Lower lobe of right lung (tissue), 2 donors: Measurements from ENCODE around the gene MCRIP2. TPM values are rescaled to one million over a fixed set of nuclear protein-coding genes. Genes with fewer than 3 reads are reported as not detected.

Experiments
- ATAC-seq, 2 donors: fragments of 200-7000 bp; cut with Tn5 transposase; one replicate each; pipeline ENCODE4 v1.9.1; 2020 to 2022; ENCODE audit warnings: mild to moderate bottlenecking in 2 of 2, moderate library complexity in 2 of 2
- DNase-seq: peaks from one replicate; pipeline ENCODE4 v3.0.0-alpha.2; 2020
- H3K27ac ChIP-seq: fragments of 200-600 bp; one replicate; pipeline ENCODE4 v1.8.0; 2022
- H3K27me3 ChIP-seq: fragments of 200-600 bp; one replicate; pipeline ENCODE4 v1.8.0; 2022; ENCODE audit warnings: low read depth
- H3K36me3 ChIP-seq: fragments of 200-600 bp; one replicate; pipeline ENCODE4 v1.8.0; 2022; ENCODE audit warnings: mild to moderate bottlenecking
- H3K4me1 ChIP-seq: fragments of 200-600 bp; one replicate; pipeline ENCODE4 v1.8.0; 2022
- H3K4me3 ChIP-seq: fragments of 200-600 bp; one replicate; pipeline ENCODE4 v1.8.0; 2022; ENCODE audit warnings: mild to moderate bottlenecking
- H3K9me3 ChIP-seq: fragments of 200-600 bp; one replicate; pipeline ENCODE4 v1.8.0; 2022
- intact Hi-C: fragments of 100-400 bp; cut with DNase I; formaldehyde crosslinking; loops from one replicate; pipeline ENCODE4 v1.11.0; 2022
- total RNA-seq: library from RNA; stranded (reverse); fragmentation: NEBNext Ultra II Directional; extraction: Animal tissue kit (Norgen Biotek cat#: 25700); gene quantifications from one replicate; pipeline ENCODE4 v1.2.1, GENCODE V29; 2021
- TF ChIP-seq, protein P1 (sequence below): fragments of 200-600 bp; IDR thresholded peaks from one replicate; pipeline ENCODE4 v1.8.0; 2022; ENCODE audit warnings: antibody characterized with exemption, mild to moderate bottlenecking
- donor health status: DM: no; HTN: yes; CAD: no; lungs with severe emphysema.

Gene MCRIP2
- total RNA-seq, 1 donor from 2014 or later: 47.7 TPM

DNA sequence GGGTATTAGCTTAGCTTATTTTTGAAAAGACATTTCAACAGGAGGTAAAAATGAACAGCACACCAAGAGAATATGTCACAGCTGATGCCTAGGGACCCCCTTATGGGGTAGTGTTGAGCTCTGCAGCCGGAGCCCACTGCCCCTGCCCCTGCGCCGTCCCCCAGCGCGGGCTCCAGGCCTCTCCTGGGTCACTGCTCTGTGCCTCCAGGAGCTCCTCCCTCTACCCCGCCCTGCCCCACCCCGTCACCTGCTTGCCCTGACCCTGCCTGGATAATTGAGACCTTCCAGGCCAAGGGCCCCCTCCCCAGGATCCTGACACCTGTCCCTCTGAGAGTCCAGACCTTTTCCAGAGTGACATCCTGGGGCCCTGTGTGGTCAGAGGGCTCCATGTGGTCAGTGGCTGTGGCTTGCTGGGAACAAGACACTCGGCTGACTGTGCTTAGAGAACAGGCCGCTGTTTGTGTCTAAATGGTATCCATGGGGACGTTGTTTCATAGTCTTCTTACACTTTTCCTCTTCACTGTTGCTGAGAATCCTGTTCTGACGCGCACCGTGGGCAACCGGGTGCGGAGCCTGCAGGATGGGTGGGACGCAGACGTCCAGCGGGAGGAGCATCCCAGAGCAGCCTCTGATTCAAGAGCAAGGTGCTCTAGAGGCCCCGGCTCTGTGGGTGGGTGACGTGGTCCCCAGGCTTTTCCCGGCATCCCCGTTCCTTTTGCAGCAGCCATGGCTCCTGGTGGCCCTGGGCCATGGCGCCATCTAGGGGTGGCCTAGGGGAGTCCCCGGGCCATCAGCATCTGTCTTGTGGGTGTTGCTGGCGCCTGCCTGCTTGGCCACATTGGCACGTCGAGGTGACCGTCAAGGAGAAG lies 30.9 kb upstream of the MCRIP2 start:
- Histone ChIP-seq H3K36me3 (no peaks in the 10 kb centered on the region), H3K27me3 (no peaks in the 10 kb centered on the region), H3K9me3 (no peaks in the 10 kb centered on the region), H3K4me3 (no peak overlapping the region), H3K27ac (no peak overlapping the region), H3K4me1 (peaks cover 10% of the 10 kb centered on the region)
- DNase-seq (peak; percentile 83), ATAC-seq (peak; percentile 94 to 95)
- intact Hi-C loops: no loop called here
- TF ChIP-seq, protein P1, sequence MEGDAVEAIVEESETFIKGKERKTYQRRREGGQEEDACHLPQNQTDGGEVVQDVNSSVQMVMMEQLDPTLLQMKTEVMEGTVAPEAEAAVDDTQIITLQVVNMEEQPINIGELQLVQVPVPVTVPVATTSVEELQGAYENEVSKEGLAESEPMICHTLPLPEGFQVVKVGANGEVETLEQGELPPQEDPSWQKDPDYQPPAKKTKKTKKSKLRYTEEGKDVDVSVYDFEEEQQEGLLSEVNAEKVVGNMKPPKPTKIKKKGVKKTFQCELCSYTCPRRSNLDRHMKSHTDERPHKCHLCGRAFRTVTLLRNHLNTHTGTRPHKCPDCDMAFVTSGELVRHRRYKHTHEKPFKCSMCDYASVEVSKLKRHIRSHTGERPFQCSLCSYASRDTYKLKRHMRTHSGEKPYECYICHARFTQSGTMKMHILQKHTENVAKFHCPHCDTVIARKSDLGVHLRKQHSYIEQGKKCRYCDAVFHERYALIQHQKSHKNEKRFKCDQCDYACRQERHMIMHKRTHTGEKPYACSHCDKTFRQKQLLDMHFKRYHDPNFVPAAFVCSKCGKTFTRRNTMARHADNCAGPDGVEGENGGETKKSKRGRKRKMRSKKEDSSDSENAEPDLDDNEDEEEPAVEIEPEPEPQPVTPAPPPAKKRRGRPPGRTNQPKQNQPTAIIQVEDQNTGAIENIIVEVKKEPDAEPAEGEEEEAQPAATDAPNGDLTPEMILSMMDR: peak; percentile 83

DNA sequence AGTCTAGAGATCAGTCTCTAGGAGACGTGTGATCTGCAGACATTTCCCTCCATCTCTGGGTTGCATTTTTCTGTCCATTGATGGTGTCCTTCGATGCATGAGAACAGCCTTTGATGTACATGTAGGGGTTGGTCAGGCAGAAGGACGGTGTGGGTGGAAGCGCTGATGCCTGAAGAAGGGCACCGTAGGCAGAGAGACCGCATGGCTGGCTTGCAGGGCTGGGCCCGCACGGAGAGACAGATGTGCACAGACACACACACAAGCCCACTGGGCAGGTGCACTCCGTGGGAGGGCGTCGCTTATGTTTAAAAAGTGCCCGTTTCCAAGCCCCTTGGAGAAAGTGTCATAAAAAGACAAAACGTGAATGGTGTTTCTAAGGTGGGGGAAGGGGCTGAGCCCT lies 26.5 kb upstream of the MCRIP2 start:
- intact Hi-C loops: no loop called here
- no peaks in the 10 kb centered on the region for H3K36me3 ChIP-seq
- H3K9me3 ChIP-seq: no peaks in the 10 kb centered on the region
- DNase-seq (no peak), ATAC-seq (no peak)
- no peaks in the 10 kb centered on the region for H3K27me3 ChIP-seq
- H3K4me1 ChIP-seq: peaks cover 10% of the 10 kb centered on the region
- H3K4me3 ChIP-seq: no peak overlapping the region
- TF ChIP-seq, protein P1: no peak
- peak overlapping the region; percentile 89 for H3K27ac ChIP-seq

DNA sequence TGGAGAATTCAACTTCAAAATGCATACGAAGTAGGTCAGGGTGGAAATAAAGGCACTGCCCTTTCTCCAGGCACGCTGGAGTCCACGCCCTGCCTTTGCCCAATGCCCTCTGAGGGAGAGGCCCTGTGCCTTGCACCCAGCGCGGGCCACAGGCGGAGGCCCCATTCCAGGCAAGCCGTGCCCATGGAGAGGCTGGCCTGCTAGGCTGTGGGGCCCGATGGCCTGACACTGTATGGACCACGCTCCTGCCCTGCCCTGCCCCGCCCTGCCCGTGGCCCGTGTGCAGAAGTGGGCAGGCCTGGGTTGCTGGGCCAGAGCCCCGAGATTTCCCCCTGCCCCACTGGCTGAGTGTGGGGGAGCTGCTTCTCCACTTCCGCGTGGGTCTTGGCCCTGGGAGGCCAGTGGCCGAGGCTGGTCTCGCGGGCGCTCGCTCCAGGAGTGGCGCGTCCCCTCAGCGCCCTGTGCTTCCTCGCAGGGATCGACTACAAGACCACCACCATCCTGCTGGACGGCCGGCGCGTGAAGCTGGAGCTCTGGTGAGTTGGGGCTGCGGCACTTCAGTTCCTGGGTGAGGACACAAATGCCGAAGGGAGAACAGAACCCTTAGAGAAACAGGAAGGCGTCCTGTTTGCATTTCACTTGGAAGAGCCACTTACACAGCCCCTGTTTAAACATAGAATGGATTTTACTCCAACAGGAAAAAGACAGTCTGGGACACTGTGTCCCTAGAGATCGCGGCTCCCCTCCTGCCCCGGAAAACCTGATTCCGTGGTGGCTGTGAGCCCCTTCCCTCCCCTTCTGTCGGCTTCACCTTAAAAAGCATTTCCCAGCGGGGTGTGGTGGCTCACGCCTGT lies 24.7 kb upstream of the MCRIP2 start:
- peaks cover 11% of the 10 kb centered on the region for H3K4me1 ChIP-seq
- peak; percentile 90 to 92 for ATAC-seq
- intact Hi-C loops: no loop called here
- no peaks in the 10 kb centered on the region for H3K27me3 ChIP-seq
- H3K4me3 ChIP-seq: peak overlapping the region; percentile 35
- no peaks in the 10 kb centered on the region for H3K36me3 ChIP-seq
- H3K9me3 ChIP-seq: no peaks in the 10 kb centered on the region
- DNase-seq: peak; percentile 85
- TF ChIP-seq, protein P1: no peak
- H3K27ac ChIP-seq: peak overlapping the region; percentile 89

DNA sequence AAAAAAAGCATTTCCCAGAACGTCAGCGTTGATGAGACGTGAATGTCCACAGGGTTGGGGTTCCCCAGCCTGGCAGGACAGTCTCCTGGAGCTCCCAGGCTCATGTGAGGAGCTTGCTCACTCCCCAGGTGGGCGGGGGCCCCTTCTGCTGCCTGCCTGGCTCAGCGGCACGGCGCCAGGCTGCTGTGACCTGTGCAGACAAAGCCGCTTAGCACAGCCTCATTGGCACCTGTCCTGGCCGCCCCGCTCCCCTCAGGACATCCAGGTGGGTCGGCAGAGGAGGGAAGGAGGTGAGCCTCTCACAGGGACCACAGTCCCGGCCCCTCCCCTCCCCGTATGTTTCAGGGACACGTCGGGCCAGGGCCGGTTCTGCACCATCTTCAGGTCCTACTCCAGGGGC lies 23.8 kb upstream of the MCRIP2 start:
- intact Hi-C loops: no loop called here
- DNase-seq (peak; percentile 72), ATAC-seq (peak; percentile 35 to 50)
- Histone ChIP-seq H3K4me1 (peaks cover 20% of the 10 kb centered on the region), H3K4me3 (peak overlapping the region; percentile 35), H3K27ac (peak overlapping the region; percentile 89), H3K9me3 (no peaks in the 10 kb centered on the region), H3K36me3 (no peaks in the 10 kb centered on the region), H3K27me3 (no peaks in the 10 kb centered on the region)
- TF ChIP-seq, protein P1: no peak

DNA sequence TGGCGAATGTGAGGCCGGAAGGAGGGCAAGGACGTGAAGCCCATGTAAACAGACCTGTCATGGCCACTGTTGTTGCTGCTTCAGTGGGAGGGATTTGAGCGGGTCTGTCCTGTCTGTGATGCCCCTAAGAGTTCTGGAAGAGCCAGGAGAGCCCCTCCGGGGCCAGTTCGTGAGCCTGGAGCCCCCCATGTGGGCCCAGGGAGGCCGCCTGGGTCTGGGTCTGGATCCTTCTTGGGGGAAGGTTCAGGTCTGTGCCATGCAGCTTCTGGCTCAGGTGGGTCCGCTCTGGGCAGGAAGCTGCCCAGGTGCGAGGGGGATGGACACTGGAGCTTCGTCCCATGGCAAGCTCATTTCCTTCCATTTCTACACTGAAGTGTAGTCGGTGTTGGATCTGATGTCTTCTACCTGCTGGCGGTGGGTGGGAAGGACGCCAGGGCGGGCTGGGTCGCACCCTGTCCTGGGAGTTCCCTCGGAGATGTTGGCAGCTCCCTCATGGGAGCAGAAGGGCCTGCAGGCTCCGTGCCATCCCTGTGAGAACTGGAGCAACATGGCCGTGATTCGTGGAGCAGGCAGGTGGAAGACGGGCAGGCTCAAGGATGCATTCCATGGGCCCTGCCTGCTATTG lies 22.0 kb upstream of the MCRIP2 start:
- DNase-seq (peak; percentile 74), ATAC-seq (no peak)
- no peak overlapping the region for H3K4me3 ChIP-seq
- H3K4me1 ChIP-seq: peaks cover 20% of the 10 kb centered on the region
- H3K27me3 ChIP-seq: no peaks in the 10 kb centered on the region
- TF ChIP-seq, protein P1: no peak
- H3K27ac ChIP-seq: no peak overlapping the region
- intact Hi-C loops: no loop called here
- no peaks in the 10 kb centered on the region for H3K36me3 ChIP-seq
- H3K9me3 ChIP-seq: no peaks in the 10 kb centered on the region
